GM21717 (cell line): ENCODE measurements around the gene ZNRF3.
"Not testable (repeated sequence)": the region's sequence is repeated elsewhere in the genome, so short reads cannot be mapped to it uniquely, and the experiment has no call there.

Experiments
- ATAC-seq: cut with Tn5 transposase; IDR thresholded peaks from one replicate; pipeline ENCODE4 v1.9.1; 2021; ENCODE audit warnings: mild to moderate bottlenecking, moderate library complexity; ENCODE audit not compliant: unreplicated experiment

Gene ZNRF3

DNA sequence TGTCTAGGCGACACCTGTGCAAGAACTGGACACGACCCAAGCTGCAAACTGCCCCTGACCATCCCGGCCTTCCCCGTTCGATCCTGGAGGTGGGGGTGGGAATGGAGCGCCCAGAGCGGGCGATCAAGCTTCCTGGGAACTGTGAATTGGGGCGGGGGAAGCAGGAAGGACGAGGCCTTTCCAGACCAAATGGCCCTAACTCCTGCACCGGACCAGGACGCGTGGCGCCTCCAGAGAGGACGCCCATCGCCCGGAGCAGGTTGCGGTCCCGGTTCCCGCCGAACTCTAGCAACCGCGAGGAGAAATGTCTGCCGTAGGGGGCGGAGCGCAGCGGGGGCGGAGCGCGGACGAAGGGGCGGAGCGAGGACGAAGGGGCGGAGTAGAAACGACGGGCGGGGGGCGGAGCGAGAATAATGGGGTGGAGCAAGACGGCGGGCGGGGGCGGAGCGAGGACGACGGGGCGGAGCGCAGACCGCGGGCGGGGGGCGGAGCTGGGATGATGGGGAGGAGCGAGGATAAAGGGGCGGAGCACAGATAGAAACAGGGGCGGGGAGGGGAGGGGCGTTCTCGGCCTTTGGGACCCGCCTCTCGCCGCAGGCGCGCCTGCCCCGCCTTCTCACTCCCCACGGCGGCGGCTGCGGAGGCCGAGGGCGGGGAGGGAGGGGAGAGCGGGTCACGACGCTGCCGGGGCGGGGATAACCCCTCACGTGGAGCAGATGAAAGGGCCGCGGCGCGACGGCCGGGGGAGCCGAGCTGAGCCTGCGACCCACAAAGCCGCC, at the start of gene ZNRF3:
ZNRF3 (plus strand) TSS at position 695 of the 779 bp plus-strand sequence. CDS start 195 bp downstream, outside the sequence.
- ATAC-seq: no peak

DNA sequence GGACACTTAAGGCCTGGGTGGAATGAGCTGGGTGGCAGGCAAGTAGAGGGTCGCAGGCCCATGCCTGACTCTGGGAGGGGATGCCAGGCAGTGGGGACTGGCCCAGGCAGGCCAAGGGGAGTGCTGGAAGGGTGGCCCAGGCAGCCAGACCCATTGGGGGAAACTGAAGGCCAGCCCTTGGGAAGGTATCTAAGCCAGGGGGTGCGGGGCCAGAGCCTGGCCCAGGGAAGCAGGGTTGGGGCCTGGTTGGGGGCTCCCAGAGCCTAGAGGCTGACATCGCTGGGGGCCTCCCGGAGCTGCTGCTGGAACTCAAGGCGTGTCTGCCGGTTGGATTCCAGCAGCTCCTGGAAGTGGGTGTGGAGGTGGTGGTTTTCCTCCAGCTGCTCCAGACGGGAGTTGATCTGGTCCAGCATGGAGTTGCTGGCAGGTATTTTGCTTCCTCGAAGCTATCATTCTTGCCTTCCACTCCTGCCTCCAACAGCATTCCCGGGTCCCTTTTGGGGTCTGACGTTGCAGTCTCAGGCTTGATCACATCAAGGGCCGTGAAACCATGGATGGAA, 47.7 kb upstream of the ZNRF3 start:
- no peak for ATAC-seq

DNA sequence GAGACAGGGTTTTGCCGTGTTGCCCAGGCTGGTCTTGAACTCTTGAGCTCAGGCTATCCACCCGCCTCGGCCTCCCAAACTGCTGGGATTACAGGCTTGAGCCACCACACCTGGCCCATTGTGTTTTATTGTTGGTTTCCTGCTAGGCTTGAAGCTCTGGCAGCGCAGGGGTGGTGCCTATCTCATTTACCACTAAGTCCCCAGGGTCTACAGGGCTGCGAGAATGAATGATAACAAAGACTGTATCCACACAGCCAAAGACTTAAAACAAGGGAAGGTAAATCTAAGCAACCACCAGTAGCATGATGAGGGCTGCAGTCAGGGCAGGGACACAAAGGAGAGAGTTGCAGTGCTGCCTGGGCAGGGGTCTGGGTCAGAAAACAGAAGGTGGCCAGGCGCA, 45.7 kb upstream of the ZNRF3 start:
- no peak for ATAC-seq

DNA sequence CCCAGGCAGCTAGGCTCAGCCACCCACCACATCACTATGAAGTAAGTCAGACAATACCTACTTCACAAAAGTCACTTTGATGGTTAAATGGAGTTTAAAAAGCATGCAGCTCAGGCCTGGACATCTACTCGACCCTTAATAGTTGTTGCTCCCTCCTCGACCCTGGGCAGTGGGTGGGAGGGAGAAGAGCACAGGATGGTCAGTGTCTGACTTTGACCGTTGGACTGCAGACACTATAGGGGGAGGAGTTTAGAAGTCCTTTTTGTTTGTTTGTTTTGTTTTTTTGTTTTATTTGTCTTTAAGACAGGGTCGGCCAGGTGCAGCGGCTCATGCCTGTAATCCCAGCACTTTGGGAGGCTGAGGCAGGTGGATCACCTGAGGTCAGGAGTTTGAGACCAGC, 44.4 kb upstream of the ZNRF3 start:
- no peak for ATAC-seq

DNA sequence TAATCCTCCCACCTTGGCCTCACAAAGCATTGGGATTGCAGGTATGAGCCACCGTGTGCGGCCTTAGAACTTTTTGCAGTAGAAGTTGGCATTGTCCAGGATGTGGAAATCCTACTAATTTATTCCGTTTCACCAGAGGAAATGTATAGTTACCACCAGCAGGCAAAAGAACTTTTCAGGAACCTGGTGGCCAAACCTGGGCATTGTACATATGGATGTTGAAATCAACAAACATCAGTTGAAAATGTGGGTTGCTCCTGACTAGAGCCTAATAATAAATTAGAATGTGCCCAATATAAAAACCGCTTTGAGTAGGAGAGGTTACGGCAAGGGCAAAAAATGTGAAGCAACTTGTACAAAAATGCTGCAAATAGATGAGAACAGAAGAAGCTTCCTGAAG, 42.3 kb upstream of the ZNRF3 start:
- no peak for ATAC-seq

DNA sequence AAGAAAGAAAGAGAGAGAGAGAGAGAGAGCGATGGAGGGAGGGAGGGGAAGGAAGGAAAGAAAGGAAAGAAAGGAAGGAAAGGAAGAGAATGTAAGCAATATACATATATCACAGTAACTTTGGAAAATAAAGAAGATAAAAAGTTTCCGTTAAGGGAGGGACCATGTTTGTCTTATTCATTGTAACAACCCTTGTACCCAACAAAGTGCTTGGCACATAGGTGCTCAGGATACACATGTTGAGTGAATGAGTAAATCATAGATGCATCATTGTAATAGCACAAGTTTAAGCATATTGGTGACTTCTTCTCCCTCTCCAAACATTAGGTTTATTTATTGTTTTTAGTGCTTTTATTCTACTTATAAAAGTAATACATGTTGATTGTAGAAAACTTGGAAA, 39.7 kb upstream of the ZNRF3 start:
- ATAC-seq: no peak

DNA sequence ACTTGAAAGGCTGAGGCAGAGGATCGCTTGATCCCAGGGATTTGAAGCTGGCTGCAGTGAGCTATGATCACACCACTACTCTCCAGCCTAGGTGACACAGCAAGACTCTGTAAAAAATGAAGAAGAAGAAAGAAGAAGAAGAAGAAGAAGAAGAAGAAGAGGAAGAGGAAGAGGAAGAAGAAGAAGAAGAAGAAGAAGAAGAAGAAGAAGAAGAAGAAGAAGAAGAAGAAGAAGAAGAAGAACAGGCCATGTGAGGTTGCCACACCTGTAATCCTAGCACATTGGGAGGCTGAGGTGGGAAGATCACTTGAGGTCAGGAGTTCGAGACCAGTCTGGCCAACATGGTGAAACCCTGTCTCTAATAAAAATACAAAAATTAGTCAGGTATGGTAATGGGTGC, 39.1 kb upstream of the ZNRF3 start:
- not testable (repeated sequence) for ATAC-seq

DNA sequence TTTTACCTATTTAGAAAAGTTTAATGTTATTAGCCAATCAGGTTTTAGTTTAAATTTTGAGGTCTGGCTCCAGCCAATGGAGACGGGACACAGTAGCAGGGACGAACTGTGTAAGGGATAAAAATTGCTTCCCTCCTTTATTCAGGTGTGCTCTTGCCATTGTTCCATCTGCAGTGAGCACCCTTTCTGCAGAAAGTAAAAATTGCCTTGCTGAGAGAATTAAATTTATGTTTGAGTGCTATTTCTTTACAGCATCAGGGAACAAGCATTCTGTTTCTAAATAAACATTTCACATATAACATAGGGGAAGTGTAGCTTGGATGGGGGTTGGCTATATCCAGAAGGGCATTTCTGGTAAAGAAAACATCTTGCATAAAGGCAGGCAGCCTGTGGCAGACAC, 36.4 kb upstream of the ZNRF3 start:
- no peak for ATAC-seq

DNA sequence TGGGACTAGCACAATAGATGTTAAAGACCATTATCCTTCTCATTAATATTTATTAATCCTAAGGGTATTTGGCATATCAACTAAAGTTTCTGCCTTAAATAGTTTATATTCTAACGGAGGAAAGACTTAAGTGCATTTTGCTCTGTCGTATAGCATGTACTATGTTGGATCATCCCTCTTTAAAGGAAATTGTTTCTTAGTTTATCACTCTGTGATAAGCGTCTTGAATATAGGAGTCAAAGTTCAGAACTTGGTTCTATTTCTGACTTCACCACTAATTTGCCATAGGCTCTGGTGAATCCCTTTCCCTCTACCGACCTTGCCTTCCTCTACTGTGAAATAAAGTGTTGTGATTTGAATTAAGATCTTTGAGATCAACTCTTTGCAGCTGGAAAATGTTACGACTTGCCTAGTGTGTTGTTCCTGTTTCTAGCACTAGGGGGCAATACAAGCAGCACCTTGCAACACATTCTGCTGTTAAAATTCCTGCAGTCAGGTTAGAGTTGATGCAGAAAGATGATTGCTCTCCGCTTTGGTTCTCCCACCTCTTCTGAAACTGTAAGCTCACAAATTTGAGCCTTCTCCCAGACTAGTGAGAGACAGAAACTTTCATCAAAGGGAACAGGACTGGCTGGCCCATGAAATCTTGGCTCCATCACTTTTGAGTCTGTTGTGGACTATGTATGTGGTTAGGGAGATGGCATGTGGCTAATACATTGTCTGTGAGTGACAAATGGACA, 27.8 kb upstream of the ZNRF3 start:
- no peak for ATAC-seq

DNA sequence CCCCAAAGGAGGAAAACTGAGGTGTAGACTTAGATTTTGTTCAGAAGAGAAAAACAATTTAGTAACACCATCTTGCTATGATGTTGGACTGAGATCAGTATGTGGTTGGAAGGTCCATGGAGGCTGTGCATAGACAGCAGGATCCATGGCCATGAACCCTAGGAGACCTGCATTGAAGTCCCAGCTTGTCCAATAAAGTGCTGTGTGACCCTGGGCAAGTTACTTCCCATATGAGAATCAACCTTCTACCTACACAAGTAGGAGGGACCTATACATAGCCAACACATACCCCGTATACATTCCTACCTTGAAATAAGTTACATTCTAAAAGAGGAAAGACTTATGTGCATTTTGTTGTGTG, 27.3 kb upstream of the ZNRF3 start:
- ATAC-seq: no peak

DNA sequence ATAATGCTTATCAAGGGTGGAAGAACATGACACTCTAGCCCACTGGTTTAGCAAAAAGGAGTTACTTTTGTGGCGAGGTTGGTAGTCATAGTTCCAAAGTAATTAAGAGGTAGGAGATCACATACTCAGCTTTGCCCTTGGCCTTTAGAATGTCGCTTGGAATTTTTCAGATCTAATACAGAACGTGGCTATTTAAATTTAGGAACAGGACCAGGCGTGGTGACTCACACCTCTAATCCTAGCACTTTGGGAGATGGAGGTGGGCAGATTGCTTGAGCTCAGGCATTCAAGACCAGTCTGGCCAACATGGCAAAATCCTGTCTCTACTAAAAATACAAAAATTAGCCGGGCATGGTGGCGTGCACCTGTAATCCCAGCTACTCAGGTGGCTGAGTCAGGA, 26.1 kb upstream of the ZNRF3 start:
- ATAC-seq: no peak

DNA sequence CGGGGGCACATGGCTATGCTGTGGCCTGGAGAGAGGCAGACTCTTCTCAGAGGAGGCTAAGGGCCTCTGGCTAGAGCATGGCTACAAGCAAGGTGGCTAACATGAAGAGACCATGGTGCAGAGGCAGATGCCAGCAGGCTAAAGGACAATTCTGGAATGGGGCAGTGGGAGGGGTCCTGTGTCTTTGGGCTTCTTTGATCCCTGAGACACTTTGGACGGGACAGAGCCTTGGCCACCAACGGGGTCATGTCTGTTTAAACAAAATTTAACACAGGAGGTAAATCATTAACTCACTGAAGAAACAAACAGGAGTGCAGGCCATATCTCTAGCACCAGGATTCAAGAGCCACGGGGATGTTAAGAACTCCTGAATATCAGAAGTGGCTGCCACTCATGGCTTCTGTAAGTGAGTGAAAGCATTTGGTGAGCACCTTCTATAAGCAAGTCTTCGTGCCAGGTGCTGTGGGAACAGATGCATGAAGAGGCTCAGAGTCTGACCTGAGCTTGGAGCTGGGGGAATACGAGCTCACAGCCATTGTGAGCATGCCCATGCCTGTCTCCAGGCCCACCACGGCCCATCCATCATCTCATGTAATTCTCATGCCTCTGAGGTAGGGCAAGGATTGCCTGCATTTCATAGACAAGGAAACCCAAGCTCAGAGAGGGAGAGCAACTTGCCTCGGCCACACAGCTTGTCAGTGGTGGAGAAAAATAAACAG, 18.3 kb upstream of the ZNRF3 start:
- ATAC-seq: no peak

DNA sequence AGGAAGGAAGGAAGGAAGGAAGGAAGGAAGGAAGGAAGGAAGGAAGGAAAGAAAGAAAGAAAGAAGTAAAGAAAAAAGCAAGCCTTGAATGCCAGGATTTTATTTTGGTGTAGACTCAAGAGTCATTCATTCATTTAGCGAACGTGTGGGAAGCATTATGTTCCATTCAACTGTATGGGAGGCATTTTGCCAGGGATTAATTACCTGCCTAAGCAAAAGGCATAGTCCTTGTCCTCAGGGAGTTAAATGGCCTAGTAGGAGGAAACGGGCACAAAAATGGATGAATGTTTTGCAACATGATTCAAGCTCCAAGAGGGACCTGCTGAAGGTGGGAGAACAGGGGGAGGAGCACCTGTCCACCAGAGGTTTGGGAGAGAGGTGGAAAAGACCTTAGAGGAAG, 16.2 kb upstream of the ZNRF3 start:
- ATAC-seq: no peak

DNA sequence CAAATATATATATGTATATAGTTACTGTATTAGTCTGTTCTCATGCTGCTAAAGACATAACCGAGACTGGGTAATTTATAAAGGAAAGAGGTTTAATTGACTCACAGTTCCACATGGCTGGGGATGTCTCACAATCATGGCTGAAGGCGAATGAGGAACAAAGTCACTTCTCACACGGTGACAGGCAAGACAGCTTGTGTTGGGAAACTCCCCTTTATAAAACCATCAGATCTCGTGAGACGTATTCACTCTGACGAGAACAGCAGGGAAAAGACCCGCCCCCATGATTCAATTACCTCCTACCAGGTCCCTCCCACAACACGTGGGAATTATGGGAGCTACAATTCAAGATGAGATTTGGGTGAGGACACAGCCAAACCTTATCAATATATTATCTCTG, 15.0 kb upstream of the ZNRF3 start:
- ATAC-seq: not testable (repeated sequence)

DNA sequence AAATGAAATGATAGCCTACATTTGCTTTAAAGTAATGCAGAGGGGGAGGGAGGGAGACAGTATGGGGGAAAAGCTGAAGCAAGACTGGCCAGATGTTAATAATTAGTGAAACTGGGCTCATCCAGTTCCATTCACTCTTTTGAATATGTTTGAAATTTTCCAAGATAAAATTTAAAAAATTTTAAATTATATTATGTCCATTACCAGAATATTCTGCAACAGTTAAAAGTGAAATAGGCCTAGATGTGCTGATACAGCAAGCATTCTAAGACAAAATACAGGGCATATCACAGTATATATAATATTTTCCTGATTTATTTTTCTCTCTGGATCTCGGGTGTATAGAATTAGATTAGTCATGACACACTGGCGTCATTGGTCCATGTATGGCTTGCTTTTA, 13.6 kb upstream of the ZNRF3 start:
- no peak for ATAC-seq

DNA sequence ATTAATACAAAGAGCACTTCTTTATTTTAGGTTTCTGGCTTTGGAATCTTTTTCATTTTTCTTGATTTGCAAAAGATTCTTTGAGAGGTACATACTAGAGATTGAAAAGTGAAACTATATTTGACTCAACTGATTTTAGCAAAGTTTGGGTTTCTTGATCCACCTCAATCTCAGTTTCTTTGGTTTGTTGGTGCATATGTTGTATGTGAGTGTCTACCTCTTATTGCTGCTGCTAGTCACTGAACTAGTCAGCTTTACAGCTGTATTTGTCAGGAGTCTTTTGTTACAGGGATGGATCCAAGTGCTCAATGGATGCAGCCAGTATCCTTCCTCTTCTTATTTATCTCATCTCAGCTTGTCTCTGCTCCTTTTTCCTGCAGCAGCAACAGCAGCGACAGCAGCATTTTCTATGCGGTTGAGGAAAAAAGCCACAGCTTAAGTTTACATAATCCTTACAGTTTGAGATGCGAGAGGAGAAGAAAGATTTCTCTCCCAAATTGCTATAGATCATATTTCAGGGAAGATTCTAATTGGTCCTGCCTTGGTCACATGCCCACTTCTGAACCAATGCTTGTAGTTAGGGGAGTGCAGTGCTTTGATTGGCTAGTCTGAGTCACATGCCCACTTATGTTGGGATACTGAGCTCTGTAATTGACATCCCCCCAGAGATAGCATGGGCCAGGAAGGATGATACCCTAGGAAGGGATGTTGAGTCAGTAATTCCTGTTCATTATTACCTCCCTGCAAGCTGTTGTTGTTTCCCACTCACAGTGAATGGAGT, 10.0 kb upstream of the ZNRF3 start:
- no peak for ATAC-seq

DNA sequence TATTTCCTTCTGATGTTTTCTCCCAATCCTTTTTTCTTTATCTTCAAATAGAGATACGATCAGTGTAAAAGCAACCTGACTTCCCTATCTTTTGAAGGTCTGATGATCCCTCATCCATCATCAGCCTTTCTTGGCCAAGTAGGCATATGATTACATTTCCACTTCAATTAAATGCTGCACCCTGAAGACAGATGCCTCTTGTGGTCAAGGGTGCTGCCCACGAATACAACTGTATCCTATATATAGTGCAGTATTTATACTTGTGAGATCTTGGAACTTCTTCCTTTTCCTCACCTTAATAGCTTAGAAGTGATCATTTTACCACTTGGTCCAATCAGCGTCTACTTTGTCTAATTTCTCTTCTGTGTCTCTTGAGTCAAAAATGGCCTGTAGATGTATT, 9.3 kb upstream of the ZNRF3 start:
- no peak for ATAC-seq

DNA sequence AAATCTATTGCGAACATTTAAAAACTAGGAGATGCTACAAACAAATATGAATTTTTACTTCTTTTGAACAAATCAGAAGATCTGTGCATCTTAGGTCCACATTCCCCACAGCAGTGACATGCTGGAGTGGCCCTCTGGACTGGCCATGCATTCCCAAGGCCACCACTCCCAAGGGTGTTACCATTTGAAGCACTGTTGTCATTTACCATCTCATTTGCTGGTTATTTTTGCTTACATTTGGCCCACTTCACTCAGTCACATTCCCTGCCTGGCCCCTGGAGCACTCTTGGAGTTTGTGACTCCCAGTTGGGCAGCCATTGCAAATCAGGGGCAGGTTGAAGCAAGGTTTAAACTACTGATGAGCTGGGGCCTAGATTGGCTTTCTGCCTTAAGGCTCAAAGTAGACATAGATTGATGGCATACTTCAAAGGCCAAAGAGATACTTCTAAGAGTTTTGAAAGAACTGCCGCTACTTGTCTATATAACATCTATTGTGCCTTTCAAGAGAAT, 8.5 kb upstream of the ZNRF3 start:
- ATAC-seq: no peak

DNA sequence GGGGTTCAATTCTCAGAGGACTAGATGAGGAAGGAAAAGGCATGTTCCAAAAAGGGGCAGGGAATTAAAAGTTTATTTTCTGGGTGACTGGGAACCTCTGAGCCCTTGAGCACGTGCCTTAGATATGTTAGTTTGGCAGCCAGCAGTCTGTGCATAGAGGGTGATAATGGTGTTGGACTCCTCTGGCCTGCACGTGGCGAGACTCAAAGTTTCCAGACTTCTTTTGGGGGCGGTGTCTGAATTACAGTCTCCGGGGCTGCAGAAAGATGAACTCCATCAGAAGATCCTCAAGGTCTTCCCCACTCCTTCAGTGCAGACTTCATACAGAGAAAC, 861 bp upstream of the ZNRF3 start:
- ATAC-seq: no peak

DNA sequence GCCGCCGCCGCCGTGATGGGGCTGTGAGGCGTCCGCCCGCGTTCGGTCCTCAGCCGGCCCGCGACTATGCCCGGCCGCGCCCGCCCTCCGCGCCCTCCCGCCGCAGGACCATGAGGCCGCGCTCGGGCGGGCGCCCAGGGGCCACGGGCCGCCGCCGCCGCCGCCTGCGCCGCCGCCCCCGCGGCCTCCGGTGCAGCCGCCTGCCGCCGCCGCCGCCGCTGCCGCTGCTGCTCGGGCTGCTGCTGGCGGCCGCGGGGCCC, 215 bp downstream of the ZNRF3 start:
- ATAC-seq: no peak
